Non-pigmented ciliary epithelial cell (primary cell): Measurements from ENCODE around the gene PVR.
A peak's percentile ranks its signal among the peaks of the same experiment; 100 is the strongest.
"Not testable (repeated sequence)": the region's sequence is repeated elsewhere in the genome, so short reads cannot be mapped to it uniquely, and the experiment has no call there.

ENCODE experiments used
- DNase-seq: peaks from one replicate; pipeline ENCODE4 v3.0.0-alpha.2; 2010; ENCODE audit warnings: low read depth

The PVR gene

DNA sequence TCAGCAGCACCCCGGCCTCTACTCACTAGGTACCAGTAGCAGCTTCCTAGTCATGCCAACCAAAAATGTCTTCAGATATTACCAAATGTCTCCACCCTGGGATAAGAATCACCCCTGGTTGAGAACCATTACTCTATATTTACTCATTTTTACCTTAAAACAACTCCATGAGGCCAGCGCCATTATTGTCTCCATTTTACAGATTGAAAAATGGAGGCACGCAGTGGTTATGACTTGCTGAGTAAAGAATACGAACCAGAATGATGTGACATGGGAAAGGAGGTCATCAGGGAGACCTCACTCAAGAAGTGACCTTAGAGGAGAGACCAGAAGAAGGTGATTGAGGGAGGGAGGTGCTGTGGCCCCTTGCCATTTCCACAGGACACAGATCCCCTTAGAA, 29.8 kb downstream of the PVR start:
- no peak for DNase-seq

DNA sequence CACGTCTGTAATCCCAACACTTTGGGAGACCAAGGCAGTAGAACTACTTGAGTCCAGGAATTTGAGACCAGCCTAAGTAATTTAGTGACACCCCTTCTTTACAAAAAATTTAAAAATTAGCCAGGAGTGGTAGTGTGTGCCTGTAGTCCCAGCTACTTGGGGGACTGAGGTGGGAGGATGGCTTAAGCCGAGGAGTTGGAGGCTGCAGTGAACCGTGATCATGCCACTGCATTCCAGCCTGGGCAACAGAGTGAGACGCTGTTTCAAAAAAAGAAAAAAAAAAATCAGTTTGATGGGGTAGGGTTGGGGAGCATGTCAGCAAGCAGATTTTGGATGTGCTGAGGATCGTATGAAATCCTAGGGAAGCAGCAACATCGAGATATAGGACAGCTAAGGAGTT, 31.8 kb downstream of the PVR start:
- DNase-seq, result no peak

DNA sequence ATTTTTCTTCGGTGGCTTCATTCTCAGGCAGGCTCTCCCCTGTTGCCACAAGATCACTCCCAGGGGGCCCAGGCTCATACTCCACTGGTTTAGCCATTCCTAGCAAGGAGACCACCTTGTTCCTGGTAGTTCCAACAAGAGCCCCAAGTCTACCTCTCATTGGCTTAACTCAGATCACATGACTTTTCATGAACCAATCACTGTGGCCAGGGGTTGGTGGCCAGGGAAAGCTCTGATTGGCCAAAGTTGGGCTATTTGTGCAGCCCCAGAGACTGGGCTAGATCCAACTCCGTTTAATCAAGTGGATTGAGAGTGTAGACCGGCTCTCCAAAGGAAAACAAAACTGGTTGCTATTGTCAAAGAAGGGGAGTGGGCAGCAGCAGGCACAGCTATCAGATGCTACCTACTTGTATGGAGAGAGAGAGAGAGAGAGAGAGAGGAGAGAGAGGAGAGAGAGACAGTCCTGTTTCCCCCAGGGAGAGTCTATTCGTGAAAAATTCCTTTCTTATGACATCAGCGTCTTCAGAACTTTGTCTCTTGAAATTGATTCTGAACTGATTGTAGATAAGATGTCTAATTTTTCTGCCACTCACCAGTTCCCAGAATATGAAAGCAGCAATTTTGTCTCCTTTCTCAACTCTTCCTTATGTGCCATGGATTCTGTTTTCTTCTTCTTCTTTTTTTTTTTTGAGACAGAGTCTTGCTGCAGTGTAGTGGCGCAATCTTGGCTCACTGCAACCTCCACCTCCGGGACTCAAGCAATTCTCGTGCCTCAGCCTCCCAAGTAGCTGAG, 33.5 kb downstream of the PVR start:
- no peak for DNase-seq

DNA sequence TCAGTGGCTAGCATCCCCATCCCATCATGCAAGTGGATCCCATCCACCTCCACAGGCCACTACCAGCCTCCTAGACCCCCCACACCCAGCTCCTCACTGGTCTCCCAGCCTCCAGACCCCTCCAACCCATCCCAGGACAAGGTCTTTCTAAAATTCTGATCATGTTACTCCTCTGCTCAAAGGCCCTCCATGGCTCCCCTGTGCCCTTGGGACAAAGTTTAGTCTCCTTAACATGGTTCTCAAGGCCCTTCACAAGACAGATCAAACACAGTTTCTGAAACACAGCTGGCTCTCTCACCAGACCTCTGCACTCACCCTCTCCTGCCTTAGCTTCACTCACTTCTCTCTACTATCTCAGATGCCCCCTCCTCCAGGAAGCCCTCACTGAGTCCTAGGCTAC, 36.8 kb downstream of the PVR start:
- DNase-seq, result no peak

DNA sequence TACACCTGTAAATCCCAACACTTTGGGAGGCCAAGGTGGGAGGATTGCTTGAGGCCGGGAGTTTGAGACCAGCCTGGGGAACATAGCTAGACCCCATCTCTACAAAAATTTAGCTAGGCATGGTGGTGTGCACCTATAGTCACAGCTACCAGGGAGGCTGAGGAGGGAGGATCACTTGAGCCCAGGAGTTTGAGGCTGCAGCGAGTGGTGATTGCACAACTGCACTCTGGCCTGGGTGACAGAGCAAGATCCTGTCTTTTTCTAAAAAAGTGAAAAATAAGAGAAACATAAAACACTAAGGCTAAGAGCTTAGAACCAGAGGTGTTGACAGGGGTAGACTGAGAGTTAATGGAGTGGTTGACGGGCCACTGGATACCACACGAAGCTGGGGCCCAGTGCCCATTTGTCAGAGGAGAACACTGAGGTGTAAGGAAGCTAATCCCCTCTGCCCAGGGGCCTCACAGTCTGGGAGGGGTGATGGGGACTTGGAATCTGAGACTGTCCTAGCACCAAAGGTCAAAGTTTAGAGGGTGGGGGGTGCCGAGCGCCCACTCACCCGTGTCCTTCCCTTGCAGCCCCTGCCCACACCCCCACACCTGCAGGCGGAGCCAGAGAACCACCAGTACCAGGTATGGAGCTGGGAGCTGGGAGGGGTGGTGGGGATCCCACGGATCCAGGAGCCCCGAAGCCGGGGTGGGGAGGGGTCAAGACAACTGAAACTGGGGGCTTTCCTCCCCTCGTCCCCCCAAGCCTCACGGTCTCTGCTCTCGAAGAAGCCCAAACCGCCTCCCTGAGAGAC, 38.5 kb downstream of the PVR start:
- DNase-seq, result no peak

DNA sequence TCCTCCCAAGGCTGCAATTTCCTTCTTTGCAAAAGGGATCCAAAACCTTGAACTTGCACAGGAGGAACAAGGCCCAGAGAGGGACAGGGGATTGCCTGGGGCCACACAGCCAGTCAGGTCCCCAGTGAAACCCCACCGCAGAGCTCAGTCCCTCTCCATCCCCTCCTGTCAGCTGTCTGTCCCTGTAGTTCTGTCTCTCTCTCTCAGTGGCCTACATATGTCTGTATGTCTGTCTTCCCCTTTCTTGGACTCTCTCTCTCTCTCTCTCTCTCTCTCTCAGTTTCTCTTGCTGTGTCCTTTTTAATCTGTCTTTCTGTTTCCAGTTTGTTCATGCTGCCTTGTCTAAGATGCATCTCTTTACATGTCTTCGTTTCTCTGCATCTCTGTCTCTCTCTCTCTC, 39.1 kb downstream of the PVR start:
- DNase-seq, result no peak

DNA sequence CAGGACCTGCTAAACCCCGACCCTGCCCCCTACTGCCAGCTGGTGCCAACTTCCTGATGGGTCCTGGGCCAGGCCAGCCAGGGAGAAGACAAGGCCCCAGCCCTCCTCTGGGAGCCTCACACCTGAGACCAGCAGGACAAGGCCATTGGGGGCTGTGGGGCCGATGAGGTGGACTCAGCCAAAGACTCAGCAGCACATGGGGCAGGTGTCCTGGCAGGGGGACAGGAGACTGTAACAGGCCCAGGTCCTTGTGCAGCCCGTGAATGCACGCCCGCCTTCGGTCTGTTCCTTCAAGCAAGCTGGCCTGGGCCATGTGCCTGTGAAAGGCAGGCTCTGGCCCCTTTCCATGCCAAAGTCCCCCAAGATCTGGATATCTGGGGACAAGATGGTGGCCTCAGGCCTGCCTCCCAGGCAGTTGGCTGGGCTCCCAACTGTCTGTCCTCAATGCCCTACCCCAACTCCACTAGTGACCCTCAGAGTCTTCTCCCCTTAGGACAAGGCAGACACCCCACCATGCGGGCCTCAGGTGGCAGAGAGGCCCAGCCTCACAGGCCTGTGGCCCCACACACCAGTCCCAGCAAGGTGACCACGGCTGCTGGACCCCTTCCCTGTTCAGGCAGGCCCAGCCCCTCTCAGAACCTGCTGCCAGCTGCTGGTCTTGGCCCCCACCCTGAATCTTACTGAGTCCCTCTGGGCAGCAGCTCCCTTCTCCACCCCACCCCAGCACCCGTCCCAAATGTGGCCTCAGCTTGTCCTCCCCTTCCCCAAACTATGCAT, 39.9 kb downstream of the PVR start:
- no peak for DNase-seq

DNA sequence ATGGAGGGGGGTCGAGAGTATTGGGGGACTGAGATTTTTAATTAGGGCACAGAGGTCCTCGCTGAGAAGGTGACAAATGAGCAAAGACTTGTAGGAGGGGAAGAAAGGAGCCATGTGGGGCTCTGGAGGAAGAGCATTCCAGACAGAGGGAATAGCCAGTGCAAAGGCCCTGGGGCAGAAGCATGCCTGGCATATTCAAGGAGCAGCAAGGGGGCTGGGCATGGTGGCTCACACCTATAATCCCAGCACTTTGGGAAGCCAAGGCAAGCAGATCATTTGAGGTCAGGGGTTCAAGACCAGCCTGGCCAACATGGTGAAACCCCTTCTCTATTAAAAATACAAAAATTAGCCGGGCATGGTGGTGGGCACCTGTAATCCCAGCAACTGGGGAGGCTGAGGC, 40.7 kb downstream of the PVR start:
- not testable (repeated sequence) for DNase-seq

DNA sequence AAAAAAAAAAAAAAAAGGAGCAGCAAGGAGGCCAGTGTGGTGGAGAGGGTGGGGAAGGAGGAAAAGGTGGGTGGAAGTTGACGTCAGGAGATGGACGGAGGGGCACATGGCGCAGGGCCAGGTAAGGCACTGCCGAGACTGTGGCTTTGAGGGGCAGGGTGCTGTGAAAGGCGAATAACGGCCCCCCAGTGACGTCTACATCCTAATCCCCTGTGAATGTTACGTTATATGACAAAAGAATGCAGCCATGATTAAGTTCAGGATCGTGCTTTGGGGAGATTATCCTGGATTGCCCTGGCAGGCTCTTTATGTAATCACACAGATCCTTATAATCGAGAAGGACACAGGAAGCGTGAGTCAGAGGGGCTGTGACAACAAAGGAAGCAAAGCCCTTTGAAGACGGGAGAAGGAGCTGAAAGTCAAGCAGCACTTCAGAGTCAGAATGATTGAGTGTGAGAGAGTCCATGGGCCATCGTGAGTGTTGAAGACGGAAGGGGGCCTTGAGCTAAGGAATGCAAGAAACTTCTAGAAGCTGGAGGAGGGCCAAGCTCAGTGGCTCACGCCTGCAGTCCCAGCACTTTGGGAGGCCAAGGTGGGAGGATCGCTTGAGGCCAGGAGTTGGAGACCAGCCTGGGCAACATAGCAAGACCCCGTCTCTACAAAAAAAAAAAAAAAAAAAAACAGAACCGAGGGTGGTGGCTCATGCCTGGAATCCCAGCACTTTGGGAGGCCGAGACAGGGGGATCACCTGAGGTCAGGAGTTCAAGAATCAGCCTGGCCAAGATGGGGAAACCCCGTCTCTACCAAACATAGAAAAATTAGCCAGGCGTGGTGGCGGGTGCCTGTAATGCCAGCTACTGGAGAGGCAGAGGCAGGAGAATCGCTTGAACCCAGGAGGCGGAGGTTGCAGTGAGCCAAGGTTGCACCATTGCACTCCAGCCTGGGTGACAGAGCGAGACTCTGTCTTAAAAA, 41.5 kb downstream of the PVR start:
- peak; percentile 71 for DNase-seq

DNA sequence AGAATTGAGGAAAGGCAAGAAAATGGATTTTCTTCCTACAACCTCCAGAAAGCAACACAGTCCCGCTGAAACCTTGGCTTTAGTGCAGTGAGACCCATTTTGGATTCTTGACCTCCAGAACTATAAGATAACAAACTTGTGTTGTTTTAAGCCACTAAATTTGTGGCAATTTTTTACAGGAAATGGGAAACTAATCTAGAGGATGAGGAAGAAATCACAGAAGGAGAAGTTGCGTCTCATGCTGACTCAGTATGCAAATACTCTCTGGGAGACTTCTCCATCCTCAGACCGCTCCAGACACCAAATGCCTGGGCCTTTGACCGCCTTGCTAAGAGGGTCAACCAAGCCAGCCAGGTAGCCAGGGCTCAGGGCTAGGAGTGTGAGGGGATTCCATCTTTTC, 42.2 kb downstream of the PVR start:
- DNase-seq, result no peak

DNA sequence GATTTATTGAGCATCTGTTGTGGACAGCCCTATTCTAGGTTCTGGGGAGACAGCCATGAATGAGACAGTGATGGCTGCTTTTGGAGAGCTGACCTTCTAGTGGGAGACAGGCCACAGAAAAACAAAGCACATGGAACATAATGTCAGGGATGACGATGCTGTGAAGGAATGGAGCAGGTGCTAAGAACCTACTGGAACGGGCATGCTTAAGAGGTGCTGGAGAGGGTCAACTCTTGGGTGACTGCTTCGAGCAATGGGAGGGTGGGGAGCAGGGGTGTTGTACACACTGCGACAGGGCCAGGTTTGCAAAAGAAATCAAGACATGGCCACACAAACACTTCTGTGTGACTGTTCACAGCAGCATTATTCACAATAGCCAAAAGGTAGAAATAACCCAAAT, 43.2 kb downstream of the PVR start:
- no peak for DNase-seq

DNA sequence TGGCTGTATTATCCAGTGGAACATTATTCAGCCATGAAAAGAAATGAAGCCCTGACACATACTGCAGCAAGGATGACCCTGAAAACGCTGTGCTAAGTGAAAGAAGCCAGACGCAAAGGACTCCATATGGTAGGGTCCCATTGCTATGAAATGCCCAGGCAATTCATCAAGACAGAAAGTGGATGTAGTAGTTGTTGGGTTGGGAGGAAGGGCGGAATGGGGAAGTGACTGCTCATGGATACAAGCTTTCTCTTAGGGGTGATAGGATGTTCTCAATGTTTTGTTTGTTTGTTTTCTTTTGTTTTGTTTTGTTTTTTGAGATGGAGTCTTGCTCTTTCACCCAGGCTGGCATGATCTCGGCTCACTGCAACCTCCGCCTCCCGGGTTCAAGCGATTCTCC, 44.2 kb downstream of the PVR start:
- no peak for DNase-seq

DNA sequence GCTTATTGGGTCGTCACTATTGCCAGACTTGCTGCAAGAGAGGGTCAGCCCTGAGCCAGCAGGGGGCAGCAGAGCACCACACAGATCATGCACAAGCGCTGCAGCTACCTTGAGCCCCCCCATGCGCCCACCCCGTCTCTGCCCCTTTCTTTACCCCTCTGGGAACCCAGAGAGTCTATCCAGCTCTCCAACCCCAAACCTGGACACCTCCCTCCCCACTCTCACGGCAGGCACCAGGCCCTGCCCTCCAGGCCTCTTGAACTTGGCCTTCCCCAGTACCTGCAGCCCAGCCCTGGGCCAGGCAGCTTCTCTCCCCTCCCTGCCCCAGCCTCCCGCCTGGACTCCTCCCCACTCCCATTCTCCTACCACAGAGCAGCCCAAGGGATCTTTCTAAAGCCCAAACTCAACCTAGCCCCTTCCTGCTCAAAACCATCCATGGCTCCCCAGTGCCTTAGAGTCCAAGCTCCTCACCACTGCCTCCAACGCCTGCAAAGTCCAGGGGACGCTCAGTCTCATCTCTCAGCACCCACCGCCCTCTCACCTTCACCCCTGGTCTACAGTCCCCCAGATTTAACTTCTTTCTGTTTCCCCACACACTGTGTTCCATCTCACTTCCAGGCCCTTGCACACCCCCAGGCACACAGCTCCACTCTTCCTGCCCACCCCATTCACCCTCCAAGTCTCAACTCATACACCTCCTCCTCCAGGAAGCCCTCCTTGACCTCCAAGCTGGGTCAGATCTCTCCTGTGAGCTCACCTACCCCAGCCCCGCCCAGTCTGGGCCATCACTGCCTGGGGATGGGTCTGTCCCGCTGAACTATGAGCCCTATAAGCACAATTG, 45.8 kb downstream of the PVR start:
- no peak for DNase-seq

DNA sequence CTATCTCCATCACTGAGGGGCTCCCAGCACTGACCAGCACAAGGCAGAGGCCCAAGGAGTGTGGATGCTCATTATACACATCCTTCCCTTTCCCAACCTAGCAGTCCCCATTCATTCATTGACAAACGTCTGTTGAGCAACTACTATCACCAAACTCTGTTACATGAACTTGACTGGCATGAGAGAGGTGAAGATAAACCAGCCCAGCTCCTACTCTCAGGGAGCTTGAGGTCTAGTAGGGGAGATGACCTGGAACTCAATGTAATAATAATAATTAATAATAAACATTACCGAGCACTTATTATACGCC, 46.4 kb downstream of the PVR start:
- no peak for DNase-seq

DNA sequence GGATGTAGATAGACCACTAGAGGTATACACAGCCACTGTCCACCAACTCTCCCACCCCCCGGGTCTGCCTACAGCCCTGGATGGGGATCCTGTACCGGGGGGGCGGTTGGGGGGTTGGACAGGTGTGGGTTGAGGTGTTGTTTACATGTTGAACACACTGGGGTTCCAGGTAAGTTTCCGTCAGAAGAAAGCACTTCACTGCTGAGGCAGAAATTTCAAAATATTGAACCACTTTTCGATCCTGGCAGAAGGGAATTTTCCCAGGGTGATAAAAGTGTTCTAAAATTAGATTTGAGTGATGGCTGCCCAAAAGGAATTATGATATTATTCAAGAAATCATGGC, 48.6 kb downstream of the PVR start:
- DNase-seq, result no peak

DNA sequence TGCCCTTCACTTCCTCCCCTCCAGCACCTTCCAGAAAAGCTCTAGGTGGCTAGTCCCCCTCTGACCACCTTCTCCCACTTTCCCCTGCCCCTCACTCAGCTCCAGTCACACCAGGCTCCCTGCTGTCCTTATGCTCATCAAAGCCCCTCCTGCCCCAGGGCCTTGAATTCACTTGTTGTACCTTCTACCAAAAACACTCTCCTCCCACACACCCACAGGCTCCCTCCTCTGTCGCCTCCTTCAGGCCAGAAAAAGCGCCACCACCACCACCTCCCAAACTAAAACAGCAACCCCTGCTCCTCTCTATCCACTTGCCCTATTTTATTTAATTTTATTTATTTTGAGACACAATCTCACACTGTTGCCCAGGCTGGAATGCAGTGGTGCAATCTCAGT, 50.5 kb downstream of the PVR start:
- DNase-seq, result no peak

DNA sequence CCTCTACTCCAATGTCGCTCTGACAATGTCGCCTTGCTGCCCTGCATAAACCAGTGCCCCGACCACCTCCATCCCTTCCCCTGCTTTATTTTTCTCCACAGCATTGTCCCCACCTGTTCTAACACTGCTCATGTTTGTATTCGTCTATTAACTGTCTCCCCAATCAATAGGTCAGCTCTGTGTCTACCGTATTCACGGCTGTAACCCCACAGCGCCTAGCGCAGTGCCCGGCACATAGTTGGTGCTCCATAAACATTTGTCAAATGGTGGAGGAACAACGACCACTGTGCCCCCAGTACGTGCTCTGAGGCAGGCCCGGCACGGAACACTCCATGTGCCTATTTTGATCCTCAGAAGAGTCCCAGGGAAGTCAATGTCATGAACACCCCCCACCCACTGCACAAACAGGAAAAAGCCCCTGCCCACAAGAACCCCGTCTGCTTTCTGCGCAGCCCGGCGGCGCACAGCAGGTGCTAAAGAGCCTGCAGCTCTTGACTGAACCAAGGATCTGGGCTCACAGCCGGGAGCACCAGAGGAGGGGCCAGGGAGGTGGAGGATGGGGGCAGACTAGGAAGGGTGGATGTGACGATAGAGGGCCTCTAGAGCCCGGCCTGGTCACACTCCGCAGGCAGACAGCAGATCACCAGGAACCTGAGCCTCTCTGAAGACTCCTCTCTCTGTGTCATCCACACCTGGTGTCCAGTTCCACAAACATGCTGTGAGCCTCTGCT, 53.4 kb downstream of the PVR start:
- no peak for DNase-seq

DNA sequence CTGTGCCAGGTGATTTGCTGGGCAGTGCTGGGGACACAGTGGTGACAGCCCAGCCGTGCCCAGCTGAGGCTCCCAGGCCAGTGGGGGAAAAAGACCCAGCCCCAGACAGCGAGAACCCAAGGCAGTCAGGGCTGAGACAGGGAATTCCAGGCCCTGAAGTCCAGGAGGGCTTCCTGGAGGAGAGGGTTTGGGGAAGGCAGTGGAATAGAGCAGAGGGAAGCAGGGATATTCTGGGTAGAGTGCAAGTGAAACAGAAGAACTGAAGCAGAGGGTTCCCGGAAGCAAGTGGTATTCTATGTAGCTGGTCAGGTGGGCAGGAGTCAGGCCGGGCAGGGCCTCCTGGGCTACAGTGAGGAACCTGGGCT, 53.9 kb downstream of the PVR start:
- DNase-seq, result no peak

DNA sequence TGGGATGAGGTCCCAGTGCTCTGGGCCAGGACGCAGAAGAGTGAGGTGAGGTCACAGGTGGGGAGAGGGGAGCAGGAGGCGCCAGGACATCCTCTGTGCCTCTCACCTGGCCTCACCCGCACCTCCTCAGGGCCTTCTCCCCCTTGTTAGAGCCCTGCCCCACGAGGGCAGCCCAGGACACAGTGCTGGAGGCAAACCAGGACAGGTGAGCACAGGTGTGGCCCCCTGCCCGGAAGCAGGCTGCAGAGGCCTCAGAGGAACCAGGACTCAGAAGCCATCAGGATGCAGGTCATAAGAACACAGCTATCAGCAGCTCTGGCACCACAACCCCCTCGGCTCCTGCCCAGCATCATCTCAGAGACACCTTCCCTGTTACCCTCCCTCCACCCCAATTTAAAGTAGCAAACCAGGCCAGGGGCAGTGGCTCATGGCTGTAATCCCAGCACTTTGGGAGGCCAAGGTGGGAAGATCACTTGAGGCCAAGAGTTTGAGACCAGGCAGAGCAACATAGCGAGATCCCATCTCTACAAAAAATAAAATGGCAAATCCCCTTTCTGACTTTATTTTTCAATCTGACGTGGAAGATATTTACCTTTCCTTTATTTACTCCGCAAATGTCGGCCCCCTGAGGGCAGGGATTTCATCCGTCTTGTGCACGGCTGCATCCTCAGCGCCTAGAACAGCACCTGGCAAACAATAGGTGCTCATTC, 54.9 kb downstream of the PVR start, which contains the start of gene CEACAM16:
Gene CEACAM16, plus strand, starts transcription at position 660 of the 710 bp plus-strand sequence. CDS start 2,306 bp downstream, outside the sequence.
- no peak for DNase-seq

DNA sequence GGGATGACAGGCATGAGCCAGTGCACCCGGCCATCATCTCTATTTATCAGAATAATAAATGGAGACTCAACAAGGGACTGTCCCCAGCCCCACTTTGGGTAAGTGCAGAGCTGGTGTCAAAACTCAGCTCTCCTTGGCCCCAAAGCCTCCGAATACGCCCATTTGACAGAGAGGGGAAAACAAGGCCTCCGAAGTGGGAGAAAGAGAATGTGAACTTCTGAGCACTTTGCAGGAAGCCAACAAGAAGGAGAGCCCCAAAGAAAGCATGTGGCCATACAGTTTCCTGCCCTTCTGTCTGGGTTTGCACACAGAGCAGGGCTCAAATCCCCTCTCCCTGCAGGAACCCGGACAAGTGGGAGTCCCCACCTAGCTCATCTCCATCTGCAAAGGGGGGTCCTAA, 56.8 kb downstream of the PVR start:
- DNase-seq, result no peak
